Right lobe of liver (tissue), 6 donors: Measurements from ENCODE around the gene GOLGA6L2. TPM values are rescaled to one million over a fixed set of nuclear protein-coding genes. Genes with fewer than 3 reads are reported as not detected.
"Not testable (repeated sequence)": the region's sequence is repeated elsewhere in the genome, so short reads cannot be mapped to it uniquely, and the experiment has no call there.

ENCODE experiments used
- ATAC-seq, 4 donors: fragments of 200-7000 bp; cut with Tn5 transposase; one replicate each; pipeline ENCODE4 v1.9.1; 2020; ENCODE audit warnings: mild to moderate bottlenecking in 4 of 4, moderate library complexity in 4 of 4
- DNase-seq, 3 donors: peaks; one replicate each; pipeline ENCODE4 v3.0.0-alpha.2; 2020
- H3K27ac ChIP-seq, 3 donors: fragments of 200-600 bp; one replicate each; pipeline ENCODE4 v1.8.0; 2022
- H3K27me3 ChIP-seq, 2 donors: fragments of 200-600 bp; one replicate each; pipeline ENCODE4 v1.8.0; 2022
- H3K36me3 ChIP-seq, 4 donors: fragments of 200-600 bp; sonication (generic) in 1 of 4; one replicate each; pipeline versions ENCODE4 v1.5.1 to v1.8.0; 2017 to 2022; ENCODE audit warnings: control low read depth in 1 of 4
- H3K4me1 ChIP-seq, 4 donors: fragments of 200-600 bp; sonication (generic) in 1 of 4; one replicate each; pipeline versions ENCODE4 v1.5.1 to v1.8.0; 2017 to 2022; ENCODE audit warnings: control low read depth in 1 of 4
- H3K4me3 ChIP-seq, 3 donors: fragments of 200-600 bp; one replicate each; pipeline ENCODE4 v1.8.0; 2022
- H3K9me3 ChIP-seq, 4 donors: fragments of 200-600 bp; sonication (generic) in 1 of 4; one replicate each; pipeline versions ENCODE4 v1.5.1 to v1.8.0; 2017 to 2022; ENCODE audit warnings: control low read depth in 1 of 4
- CTCF ChIP-seq, 4 donors: fragments of 200-600 bp in 3 of 4; fragments of 450-650 bp in 1 of 4; IDR thresholded peaks; one replicate each; pipeline versions ENCODE4 v1.5.1 to v1.8.0; 2016 to 2022; ENCODE audit warnings: antibody characterized with exemption in 4 of 4, mild to moderate bottlenecking in 2 of 4
- POLR2A ChIP-seq: fragments of 450-650 bp; IDR thresholded peaks from one replicate; pipeline ENCODE4 v1.6.1; 2017; ENCODE audit warnings: antibody characterized with exemption, mild to moderate bottlenecking
- WGBS: methylation state at CpG from one replicate; pipeline ENCODE4 v1.1.6; 2018; ENCODE audit warnings: low coverage, low lambda C conversion rate; ENCODE audit not compliant: insufficient coverage; ENCODE audit errors: missing lambda C conversion rate; 5-methylcytosine and 5-hydroxymethylcytosine counted together
- intact Hi-C, 2 donors: fragments of 100-400 bp; cut with DNase I; formaldehyde crosslinking; loops; one replicate each; pipeline versions ENCODE4 v1.11.2 to v1.14.1; 2022
- total RNA-seq, 6 experiments: library from RNA; depleted of rRNA in 2 of 6; stranded (reverse); fragments of >200 nt in 2 of 6; fragmentation: NEBNext Ultra II Directional in 3 of 6; extraction: Animal tissue kit (Norgen Biotek cat#: 25700) in 3 of 6; gene quantifications; one replicate each; pipeline versions ENCODE4 v1.1.0 to v1.2.4, GENCODE V29; 2016 to 2023
- donor health status: DM: no; HTN: yes; CAD: no.
- donor health status: DM: no; HTN: no; CAD: no.
- donor health status: DM: no; HTN: no; CAD: no.
- donor health status: DM: no; HTN: yes; CAD: no.
- donor health status: DM: no; HTN: yes; CAD: no.

GOLGA6L2 gene
- total RNA-seq, 6 experiments from 2014 or later = not detected

GRCh38 chr15:23415321-23415865 lies 31.6 kb downstream of the GOLGA6L2 start:
- no peak overlapping the region for H3K4me3 ChIP-seq
- no peaks in the 10 kb centered on the region for H3K9me3 ChIP-seq
- intact Hi-C loops = no loop called here
- DNase-seq = peak in 1 of 3 donors; percentile 15
- H3K36me3 ChIP-seq = no peaks in the 10 kb centered on the region
- no peaks in the 10 kb centered on the region for H3K4me1 ChIP-seq
- no peaks in the 10 kb centered on the region for H3K27me3 ChIP-seq
- 56% methylated on average over 4 of the region's 8 CpGs for WGBS
- H3K27ac ChIP-seq = no peak overlapping the region
- no peak for ATAC-seq
- TF ChIP-seq POLR2A (no peak), CTCF (IDR thresholded peaks at IDR 0.05) (no peak)

GRCh38 chr15:23412881-23413600 lies 34.0 kb downstream of the GOLGA6L2 start:
- H3K27me3 ChIP-seq, ATAC-seq, intact Hi-C loops, H3K27ac ChIP-seq, H3K4me3 ChIP-seq, H3K9me3 ChIP-seq, H3K4me1 ChIP-seq, H3K36me3 ChIP-seq, DNase-seq: not testable (repeated sequence)
- 54% methylated on average over 3 of the region's 5 CpGs for WGBS

GRCh38 chr15:23411841-23412240 lies 35.2 kb downstream of the GOLGA6L2 start:
- Histone ChIP-seq H3K4me3 (no peak overlapping the region), H3K4me1 (no peaks in the 10 kb centered on the region), H3K27me3 (no peaks in the 10 kb centered on the region), H3K36me3 (no peaks in the 10 kb centered on the region), H3K9me3 (no peaks in the 10 kb centered on the region), H3K27ac (no peak overlapping the region)
- WGBS = 41% methylated on average over 3 of the region's 10 CpGs
- no peak for TF ChIP-seq POLR2A
- no peak for TF ChIP-seq CTCF (IDR thresholded peaks at IDR 0.05)
- no peak for ATAC-seq
- intact Hi-C loops = no loop called here
- peak in 1 of 3 donors; percentile 27 for DNase-seq

GRCh38 chr15:23403550-23403949 lies 43.5 kb downstream of the GOLGA6L2 start:
- DNase-seq = no peak
- H3K36me3 ChIP-seq = no peaks in the 10 kb centered on the region
- no peaks in the 10 kb centered on the region for H3K9me3 ChIP-seq
- 38% methylated on average over 4 of the region's 4 CpGs for WGBS
- no peak overlapping the region for H3K27ac ChIP-seq
- ATAC-seq = peak in 2 of 4 donors; percentile 21 to 22
- intact Hi-C loops = no loop called here
- H3K4me1 ChIP-seq = no peaks in the 10 kb centered on the region
- no peak overlapping the region for H3K4me3 ChIP-seq
- H3K27me3 ChIP-seq = no peaks in the 10 kb centered on the region
- TF ChIP-seq POLR2A (no peak), CTCF (IDR thresholded peaks at IDR 0.05) (no peak)

- no peak overlapping the region for H3K4me3 ChIP-seq
- ATAC-seq = no peak
- H3K27me3 ChIP-seq = no peaks in the 10 kb centered on the region
- TF ChIP-seq CTCF (IDR thresholded peaks at IDR 0.05) (no peak), POLR2A (no peak)
- intact Hi-C loops = no loop called here
- DNase-seq = no peak
- WGBS = 66% methylated on average over 3 of the region's 5 CpGs
- no peaks in the 10 kb centered on the region for H3K4me1 ChIP-seq
- no peaks in the 10 kb centered on the region for H3K9me3 ChIP-seq
- no peaks in the 10 kb centered on the region for H3K36me3 ChIP-seq
- no peak overlapping the region for H3K27ac ChIP-seq
These were observed 44.5 kb downstream of the GOLGA6L2 start for GRCh38 chr15:23402544-23402943.
